GM23338 (cell line): Measurements from ENCODE around the gene USP33. TPM values are rescaled to one million over a fixed set of nuclear protein-coding genes. Genes with fewer than 3 reads are reported as not detected.

Source experiments
- ATAC-seq: fragments of 200-7000 bp; cut with Tn5 transposase; 3 replicates; pipeline ENCODE4 v1.9.1; 2020
- DNase-seq: peaks from one replicate; pipeline ENCODE4 v3.0.0-alpha.2; 2015; ENCODE audit warnings: low spot score
- H2AFZ ChIP-seq: fragments of 200-600 bp; sonication (generic); 2 replicates; pipeline ENCODE4 v1.8.0; 2016; ENCODE audit warnings: antibody characterized with exemption, mild to moderate bottlenecking, moderate library complexity
- H3F3A ChIP-seq: fragments of 200-600 bp; sonication (generic); replicated peaks from 2 replicates; pipeline ENCODE4 v1.8.0; 2017; ENCODE audit warnings: antibody characterized with exemption, mixed run types, low read depth
- H3K27ac ChIP-seq: fragments of 200-600 bp; sonication (generic); 2 replicates; pipeline ENCODE4 v1.6.1; 2016; ENCODE audit warnings: low read depth
- H3K27me3 ChIP-seq: fragments of 200-600 bp; sonication (generic); 2 replicates; pipeline ENCODE4 v1.8.0; 2016; ENCODE audit warnings: mild to moderate bottlenecking, mixed run types, moderate library complexity; ENCODE audit not compliant: insufficient read depth
- H3K36me3 ChIP-seq: fragments of 200-600 bp; sonication (generic); 2 replicates; pipeline ENCODE4 v1.8.0; 2016; ENCODE audit warnings: mild to moderate bottlenecking; ENCODE audit not compliant: insufficient read depth
- H3K4me1 ChIP-seq: fragments of 200-600 bp; sonication (generic); 2 replicates; pipeline ENCODE4 v1.8.0; 2016; ENCODE audit warnings: mild to moderate bottlenecking, moderate library complexity; ENCODE audit not compliant: insufficient read depth
- H3K4me2 ChIP-seq: fragments of 200-600 bp; sonication (generic); 2 replicates; pipeline ENCODE4 v1.7.1; 2017; ENCODE audit warnings: mixed run types
- H3K4me3 ChIP-seq: fragments of 200-600 bp; sonication (generic); 2 replicates; pipeline ENCODE4 v1.6.1; 2016; ENCODE audit warnings: mixed run types
- H3K79me2 ChIP-seq: fragments of 200-600 bp; sonication (generic); replicated peaks from 2 replicates; pipeline ENCODE4 v1.8.0; 2017; ENCODE audit warnings: mild to moderate bottlenecking; ENCODE audit not compliant: insufficient read depth
- H3K9me2 ChIP-seq: fragments of 200-600 bp; sonication (generic); 2 replicates; pipeline ENCODE4 v1.8.0; 2017; ENCODE audit not compliant: insufficient read depth
- H4K20me1 ChIP-seq: fragments of 200-600 bp; sonication (generic); replicated peaks from 2 replicates; pipeline ENCODE4 v1.8.0; 2017; ENCODE audit warnings: mild to moderate bottlenecking; ENCODE audit not compliant: insufficient read depth
- H3K27ac Mint-ChIP-seq: 2 replicates; pipeline ENCODE4 v1.8.0; 2020; ENCODE audit warnings: inconsistent platforms, mild to moderate bottlenecking, moderate library complexity, mixed read lengths
- H3K27me3 Mint-ChIP-seq: 3 replicates; pipeline ENCODE4 v1.8.0; 2022; ENCODE audit warnings: low read depth, mild to moderate bottlenecking, moderate library complexity, mixed read lengths, inconsistent platforms; ENCODE audit not compliant: insufficient read depth, poor library complexity
- H3K36me3 Mint-ChIP-seq: 3 replicates; pipeline ENCODE4 v1.8.0; 2021; ENCODE audit warnings: low read depth, mild to moderate bottlenecking, inconsistent platforms, moderate library complexity, mixed read lengths
- H3K4me1 Mint-ChIP-seq: 3 replicates; pipeline ENCODE4 v1.8.0; 2020; ENCODE audit warnings: mild to moderate bottlenecking, inconsistent platforms, mixed read lengths
- H3K4me3 Mint-ChIP-seq: 3 replicates; pipeline ENCODE4 v1.8.0; 2021; ENCODE audit warnings: moderate library complexity, mild to moderate bottlenecking, inconsistent platforms, mixed read lengths
- H3K9me3 Mint-ChIP-seq: 3 replicates; pipeline ENCODE4 v1.8.0; 2020; ENCODE audit warnings: moderate library complexity, mild to moderate bottlenecking, inconsistent platforms, mixed read lengths
- EZH2 ChIP-seq: fragments of 200-600 bp; sonication (generic); IDR thresholded peaks from one replicate; pipeline ENCODE4 v1.8.0; 2017; ENCODE audit warnings: antibody characterized with exemption, mild to moderate bottlenecking, low read depth; ENCODE audit not compliant: unreplicated experiment
- STAT1 ChIP-seq: IDR thresholded peaks from one replicate; pipeline ENCODE4 v1.6.1; 2016; ENCODE audit warnings: antibody characterized with exemption; ENCODE audit not compliant: unreplicated experiment
- ZNF114 ChIP-seq: fragments of 250-450 bp; sonication (Bioruptor Pico); IDR thresholded peaks from 2 replicates; pipeline ENCODE4 v1.5.0; 2020; ENCODE audit warnings: mild to moderate bottlenecking, moderate library complexity
- ZNF331 ChIP-seq: fragments of 250-450 bp; sonication (Bioruptor Pico); IDR thresholded peaks from 2 replicates; pipeline ENCODE4 v1.5.0; 2020; ENCODE audit warnings: low read depth, mild to moderate bottlenecking, moderate library complexity
- ZNF462 ChIP-seq: fragments of 250-450 bp; sonication (Bioruptor Pico); IDR thresholded peaks from 2 replicates; pipeline ENCODE4 v1.5.0; 2020; ENCODE audit warnings: mild to moderate bottlenecking, moderate library complexity
- polyA plus RNA-seq: library from polyadenylated mRNA; unstranded; fragments of >200 nt; fragmentation: Nextera tagmentation; extraction: Ambion mirVana; gene quantifications from 2 replicates; pipeline ENCODE4 v1.2.1, GENCODE V29; 2016
- total RNA-seq: library from RNA; depleted of rRNA; stranded (reverse); fragments of >200 nt; shearing (Covaris generic); gene quantifications from 2 replicates; pipeline ENCODE4 v1.2.3, GENCODE V29; 2014

The USP33 gene
- total and polyA plus RNA-seq, 2 experiments from 2014 or later, result 42.4 to 63.9 TPM

GRCh38 chr1:77673716-77674355, 85.8 kb downstream of the USP33 start:
- Histone ChIP-seq H3K4me3 (no peak overlapping the region), H4K20me1 (peaks cover 30% of the 10 kb centered on the region), H3K9me2 (no peaks in the 10 kb centered on the region), H3K4me2 (no peak overlapping the region), H3K79me2 (peaks cover 100% of the 10 kb centered on the region), H3K27me3 (no peaks in the 10 kb centered on the region), H3K4me1 (peaks cover 17% of the 10 kb centered on the region), H3K27ac (no peak overlapping the region), H2AFZ (no peak overlapping the region), H3K36me3 (no peaks in the 10 kb centered on the region), H3F3A (no peaks in the 10 kb centered on the region)
- no peak for TF ChIP-seq ZNF114
- no peak for TF ChIP-seq ZNF462 (CRISPR knock-in tag)
- DNase-seq (no peak), ATAC-seq (no peak)
- Mint-ChIP-seq H3K9me3 (no peaks in the 10 kb centered on the region), H3K36me3 (no peaks in the 10 kb centered on the region; the same call in 2 of the 3 replicates), H3K27ac (no peak overlapping the region), H3K4me1 (peaks cover 39% of the 10 kb centered on the region), H3K27me3 (no peaks in the 10 kb centered on the region), H3K4me3 (no peak overlapping the region)

- H3K27me3 Mint-ChIP-seq, result no peaks in the 10 kb centered on the region
- H3K4me1 ChIP-seq, result peaks cover 17% of the 10 kb centered on the region
- ATAC-seq (no peak), DNase-seq (no peak)
- no peak overlapping the region for H3K27ac ChIP-seq
- H4K20me1 ChIP-seq, result peaks cover 38% of the 10 kb centered on the region
- no peak overlapping the region for H3K4me3 ChIP-seq
- H3K36me3 ChIP-seq, result no peaks in the 10 kb centered on the region
- no peak overlapping the region for H3K4me3 Mint-ChIP-seq
- H2AFZ ChIP-seq, result no peak overlapping the region
- H3K4me1 Mint-ChIP-seq, result peaks cover 39% of the 10 kb centered on the region
- peak overlapping the region; percentile 73 for H3K27ac Mint-ChIP-seq
- no peaks in the 10 kb centered on the region for H3K27me3 ChIP-seq
- no peaks in the 10 kb centered on the region for H3K9me2 ChIP-seq
- no peaks in the 10 kb centered on the region for H3K9me3 Mint-ChIP-seq
- peaks cover 100% of the 10 kb centered on the region for H3K79me2 ChIP-seq
- H3K4me2 ChIP-seq, result no peak overlapping the region
- no peaks in the 10 kb centered on the region; the same call in 2 of the 3 replicates for H3K36me3 Mint-ChIP-seq
- no peaks in the 10 kb centered on the region for H3F3A ChIP-seq
- TF ChIP-seq ZNF331 (CRISPR knock-in tag) (no peak), ZNF462 (CRISPR knock-in tag) (no peak), STAT1 (no peak), EZH2 (no peak)
Observed at GRCh38 chr1:77673030-77673429, 86.6 kb downstream of the USP33 start.
